Measurements from ENCODE around the gene DQX1.

- TF ChIP-seq CTCF (IDR thresholded peaks at IDR 0.05; ENCODE audit: poor library complexity): no peak
- no peak for TF ChIP-seq EZH2phosphoT487 (IDR thresholded peaks at IDR 0.05; ENCODE audit: low read depth, severe bottlenecking, unreplicated experiment)
These were observed 36.2 kb upstream of the DQX1 start for GRCh38 chr2:74562126-74562775.

All from hepatocyte (in vitro differentiated cells).